ENCODE measurements around the gene COL5A3. TPM values are rescaled to one million over a fixed set of nuclear protein-coding genes. Genes with fewer than 3 reads are reported as not detected.
A peak's percentile ranks its signal among the peaks of the same experiment; 100 is the strongest.

Gene COL5A3
- total and polyA plus RNA-seq, 4 donors = 0.14 to 4.9 (median 0.76) TPM

DNA sequence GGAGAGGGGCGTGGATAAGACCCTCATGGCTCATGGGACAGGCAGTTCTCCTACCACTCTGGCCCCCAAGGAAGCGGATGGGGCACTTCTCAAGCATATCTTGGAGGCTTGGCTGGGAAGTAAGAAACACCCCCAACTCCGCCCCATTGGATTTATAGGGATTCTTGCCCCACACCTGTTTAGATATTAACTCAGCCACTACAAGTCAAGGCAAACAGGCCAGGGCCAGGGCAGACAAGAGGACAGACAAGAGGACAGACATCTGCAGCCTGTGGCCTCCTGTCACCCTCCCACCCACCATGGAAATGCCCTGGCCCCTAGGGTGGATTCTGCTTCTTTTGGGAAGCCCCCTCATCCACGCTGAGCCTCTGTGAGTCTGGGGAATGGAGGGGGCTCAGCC is 27.1 kb upstream of the COL5A3 start:
- no peak for DNase-seq (ENCODE audit: low spot score)
- Histone ChIP-seq H3K27ac (ENCODE audit: low read depth in 1 of 2, low read length in 2 of 2) (peak overlapping the region; percentile 58 to 76), H3K9ac (ENCODE audit: low read depth in 1 of 2, low read length in 2 of 2) (no peak overlapping the region), H3K9me3 (ENCODE audit: control insufficient read depth in 4 of 4, low read length in 3 of 4) (peaks cover 0 to under 1% (median under 1%) of the 10 kb centered on the region in 4 donors), H3K36me3 (ENCODE audit: control insufficient read depth in 4 of 4, insufficient read depth in 3 of 4, low read depth in 1 of 4, low read length in 3 of 4) (peaks cover 0 to 6% (median 0%) of the 10 kb centered on the region in 4 donors), H3K27me3 (ENCODE audit: control insufficient read depth in 4 of 4, insufficient read depth in 4 of 4, low read length in 3 of 4) (no peaks in the 10 kb centered on the region), H3K4me1 (ENCODE audit: control insufficient read depth in 4 of 4, insufficient read depth in 4 of 4, low read length in 3 of 4) (peaks cover 12 to 48% (median 27%) of the 10 kb centered on the region in 4 donors), H3K4me3 (ENCODE audit: low read depth in 1 of 3, low read length in 3 of 3) (peak overlapping the region; percentile 12 to 76 (median 50))
- TF ChIP-seq TAF1 (conservative IDR thresholded peaks at IDR 0.05) (peak; percentile 90), RXRA (IDR thresholded peaks at IDR 0.05) (peak; percentile 11 to 52), FOXA1 (IDR thresholded peaks at IDR 0.05) (no peak), GABPA (IDR thresholded peaks at IDR 0.05 in 1 of 2, conservative IDR thresholded peaks at IDR 0.05 in 1 of 2) (no peak), HNF4A (conservative IDR thresholded peaks at IDR 0.05) (peak in 1 of 2 donors; percentile 43), NR2F2 (IDR thresholded peaks at IDR 0.05) (no peak)
- TF ChIP-seq, protein P1, sequence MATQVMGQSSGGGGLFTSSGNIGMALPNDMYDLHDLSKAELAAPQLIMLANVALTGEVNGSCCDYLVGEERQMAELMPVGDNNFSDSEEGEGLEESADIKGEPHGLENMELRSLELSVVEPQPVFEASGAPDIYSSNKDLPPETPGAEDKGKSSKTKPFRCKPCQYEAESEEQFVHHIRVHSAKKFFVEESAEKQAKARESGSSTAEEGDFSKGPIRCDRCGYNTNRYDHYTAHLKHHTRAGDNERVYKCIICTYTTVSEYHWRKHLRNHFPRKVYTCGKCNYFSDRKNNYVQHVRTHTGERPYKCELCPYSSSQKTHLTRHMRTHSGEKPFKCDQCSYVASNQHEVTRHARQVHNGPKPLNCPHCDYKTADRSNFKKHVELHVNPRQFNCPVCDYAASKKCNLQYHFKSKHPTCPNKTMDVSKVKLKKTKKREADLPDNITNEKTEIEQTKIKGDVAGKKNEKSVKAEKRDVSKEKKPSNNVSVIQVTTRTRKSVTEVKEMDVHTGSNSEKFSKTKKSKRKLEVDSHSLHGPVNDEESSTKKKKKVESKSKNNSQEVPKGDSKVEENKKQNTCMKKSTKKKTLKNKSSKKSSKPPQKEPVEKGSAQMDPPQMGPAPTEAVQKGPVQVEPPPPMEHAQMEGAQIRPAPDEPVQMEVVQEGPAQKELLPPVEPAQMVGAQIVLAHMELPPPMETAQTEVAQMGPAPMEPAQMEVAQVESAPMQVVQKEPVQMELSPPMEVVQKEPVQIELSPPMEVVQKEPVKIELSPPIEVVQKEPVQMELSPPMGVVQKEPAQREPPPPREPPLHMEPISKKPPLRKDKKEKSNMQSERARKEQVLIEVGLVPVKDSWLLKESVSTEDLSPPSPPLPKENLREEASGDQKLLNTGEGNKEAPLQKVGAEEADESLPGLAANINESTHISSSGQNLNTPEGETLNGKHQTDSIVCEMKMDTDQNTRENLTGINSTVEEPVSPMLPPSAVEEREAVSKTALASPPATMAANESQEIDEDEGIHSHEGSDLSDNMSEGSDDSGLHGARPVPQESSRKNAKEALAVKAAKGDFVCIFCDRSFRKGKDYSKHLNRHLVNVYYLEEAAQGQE (IDR thresholded peaks at IDR 0.05) = peak; percentile 16
- 21% methylated on average over 4 of the region's 4 CpGs for WGBS

DNA sequence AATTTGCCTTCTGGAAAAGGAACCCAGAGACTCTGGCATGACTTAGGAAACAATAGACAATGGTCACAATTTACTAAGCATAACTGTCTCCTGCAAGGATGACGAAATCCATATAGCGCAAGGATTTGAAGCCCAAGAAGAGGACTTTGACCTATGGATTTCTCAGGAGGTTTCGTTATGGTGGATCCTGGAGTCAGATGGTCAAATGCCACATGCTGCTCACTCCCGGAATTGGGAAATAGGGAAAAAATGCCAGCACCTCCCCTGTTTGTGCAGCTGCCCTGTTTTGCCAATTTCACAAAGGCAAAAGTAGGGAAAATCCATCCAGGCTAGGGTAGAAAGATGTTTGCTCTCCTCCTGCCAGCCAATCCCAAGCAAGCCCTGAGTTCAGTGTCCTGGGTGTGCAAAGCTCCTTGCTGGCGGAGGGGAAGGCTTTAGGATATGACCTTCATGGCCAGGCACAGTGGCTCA is 26.3 kb upstream of the COL5A3 start:
- peaks cover 12 to 48% (median 27%) of the 10 kb centered on the region in 4 donors for H3K4me1 ChIP-seq (ENCODE audit: control insufficient read depth in 4 of 4, insufficient read depth in 4 of 4, low read length in 3 of 4)
- TF ChIP-seq, protein P1 (IDR thresholded peaks at IDR 0.05) = peak; percentile 72
- TF ChIP-seq RXRA (IDR thresholded peaks at IDR 0.05) = peak; percentile 88 to 97
- no peak for TF ChIP-seq NR2F2 (IDR thresholded peaks at IDR 0.05)
- peak; percentile 86 for TF ChIP-seq YY1 (IDR thresholded peaks at IDR 0.05)
- TF ChIP-seq HNF4A (conservative IDR thresholded peaks at IDR 0.05) = peak; percentile 90 to 91
- peak; percentile 57 for TF ChIP-seq FOXA2 (IDR thresholded peaks at IDR 0.05)
- peak; percentile 93 for TF ChIP-seq SP1 (IDR thresholded peaks at IDR 0.05)
- TF ChIP-seq GABPA (IDR thresholded peaks at IDR 0.05 in 1 of 2, conservative IDR thresholded peaks at IDR 0.05 in 1 of 2) = peak in 1 of 2 donors; percentile 56
- peak; percentile 44 for TF ChIP-seq FOXA1 (IDR thresholded peaks at IDR 0.05)
- TF ChIP-seq, protein P2, sequence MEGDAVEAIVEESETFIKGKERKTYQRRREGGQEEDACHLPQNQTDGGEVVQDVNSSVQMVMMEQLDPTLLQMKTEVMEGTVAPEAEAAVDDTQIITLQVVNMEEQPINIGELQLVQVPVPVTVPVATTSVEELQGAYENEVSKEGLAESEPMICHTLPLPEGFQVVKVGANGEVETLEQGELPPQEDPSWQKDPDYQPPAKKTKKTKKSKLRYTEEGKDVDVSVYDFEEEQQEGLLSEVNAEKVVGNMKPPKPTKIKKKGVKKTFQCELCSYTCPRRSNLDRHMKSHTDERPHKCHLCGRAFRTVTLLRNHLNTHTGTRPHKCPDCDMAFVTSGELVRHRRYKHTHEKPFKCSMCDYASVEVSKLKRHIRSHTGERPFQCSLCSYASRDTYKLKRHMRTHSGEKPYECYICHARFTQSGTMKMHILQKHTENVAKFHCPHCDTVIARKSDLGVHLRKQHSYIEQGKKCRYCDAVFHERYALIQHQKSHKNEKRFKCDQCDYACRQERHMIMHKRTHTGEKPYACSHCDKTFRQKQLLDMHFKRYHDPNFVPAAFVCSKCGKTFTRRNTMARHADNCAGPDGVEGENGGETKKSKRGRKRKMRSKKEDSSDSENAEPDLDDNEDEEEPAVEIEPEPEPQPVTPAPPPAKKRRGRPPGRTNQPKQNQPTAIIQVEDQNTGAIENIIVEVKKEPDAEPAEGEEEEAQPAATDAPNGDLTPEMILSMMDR (IDR thresholded peaks at IDR 0.05; ENCODE audit: low read depth, low read length, missing input control) = no peak
- TF ChIP-seq, protein P3, sequence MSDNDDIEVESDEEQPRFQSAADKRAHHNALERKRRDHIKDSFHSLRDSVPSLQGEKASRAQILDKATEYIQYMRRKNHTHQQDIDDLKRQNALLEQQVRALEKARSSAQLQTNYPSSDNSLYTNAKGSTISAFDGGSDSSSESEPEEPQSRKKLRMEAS (IDR thresholded peaks at IDR 0.05) = peak; percentile 88
- TF ChIP-seq, protein P4, sequence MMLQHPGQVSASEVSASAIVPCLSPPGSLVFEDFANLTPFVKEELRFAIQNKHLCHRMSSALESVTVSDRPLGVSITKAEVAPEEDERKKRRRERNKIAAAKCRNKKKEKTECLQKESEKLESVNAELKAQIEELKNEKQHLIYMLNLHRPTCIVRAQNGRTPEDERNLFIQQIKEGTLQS (IDR thresholded peaks at IDR 0.05) = peak; percentile 77
- peak in 1 of 2 donors; percentile 69 for TF ChIP-seq EGR1 (IDR thresholded peaks at IDR 0.05; ENCODE audit: low read depth in 2 of 2)
- no peak for TF ChIP-seq TAF1 (conservative IDR thresholded peaks at IDR 0.05)
- TF ChIP-seq, protein P5, sequence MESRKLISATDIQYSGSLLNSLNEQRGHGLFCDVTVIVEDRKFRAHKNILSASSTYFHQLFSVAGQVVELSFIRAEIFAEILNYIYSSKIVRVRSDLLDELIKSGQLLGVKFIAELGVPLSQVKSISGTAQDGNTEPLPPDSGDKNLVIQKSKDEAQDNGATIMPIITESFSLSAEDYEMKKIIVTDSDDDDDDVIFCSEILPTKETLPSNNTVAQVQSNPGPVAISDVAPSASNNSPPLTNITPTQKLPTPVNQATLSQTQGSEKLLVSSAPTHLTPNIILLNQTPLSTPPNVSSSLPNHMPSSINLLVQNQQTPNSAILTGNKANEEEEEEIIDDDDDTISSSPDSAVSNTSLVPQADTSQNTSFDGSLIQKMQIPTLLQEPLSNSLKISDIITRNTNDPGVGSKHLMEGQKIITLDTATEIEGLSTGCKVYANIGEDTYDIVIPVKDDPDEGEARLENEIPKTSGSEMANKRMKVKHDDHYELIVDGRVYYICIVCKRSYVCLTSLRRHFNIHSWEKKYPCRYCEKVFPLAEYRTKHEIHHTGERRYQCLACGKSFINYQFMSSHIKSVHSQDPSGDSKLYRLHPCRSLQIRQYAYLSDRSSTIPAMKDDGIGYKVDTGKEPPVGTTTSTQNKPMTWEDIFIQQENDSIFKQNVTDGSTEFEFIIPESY (IDR thresholded peaks at IDR 0.05) = peak; percentile 86
- peak; percentile 76 to 88 for TF ChIP-seq JUND (IDR thresholded peaks at IDR 0.05)
- peak; percentile 84 for TF ChIP-seq HNF4G (IDR thresholded peaks at IDR 0.05)
- TF ChIP-seq RAD21 (IDR thresholded peaks at IDR 0.05) = peak in 1 of 2 donors; percentile 53
- H3K27me3 ChIP-seq (ENCODE audit: control insufficient read depth in 4 of 4, insufficient read depth in 4 of 4, low read length in 3 of 4) = no peaks in the 10 kb centered on the region
- H3K4me3 ChIP-seq (ENCODE audit: low read depth in 1 of 3, low read length in 3 of 3) = no peak overlapping the region
- no peak overlapping the region for H3K9ac ChIP-seq (ENCODE audit: low read depth in 1 of 2, low read length in 2 of 2)
- no peak for DNase-seq (ENCODE audit: low spot score)
- 23% methylated on average over 5 of the region's 5 CpGs for WGBS
- peaks cover 0 to 3% (median 0%) of the 10 kb centered on the region in 4 donors for H3K36me3 ChIP-seq (ENCODE audit: control insufficient read depth in 4 of 4, insufficient read depth in 3 of 4, low read depth in 1 of 4, low read length in 3 of 4)
- peak overlapping the region; percentile 58 to 76 for H3K27ac ChIP-seq (ENCODE audit: low read depth in 1 of 2, low read length in 2 of 2)
- H3K9me3 ChIP-seq (ENCODE audit: control insufficient read depth in 4 of 4, low read length in 3 of 4) = no peaks in the 10 kb centered on the region
